IMR-90 (cell line): Measurements from ENCODE around the gene LIMCH1. TPM values are rescaled to one million over a fixed set of nuclear protein-coding genes. Genes with fewer than 3 reads are reported as not detected.

Experiments
- ATAC-seq: fragments of 200-7000 bp; cut with Tn5 transposase; 2 replicates; pipeline ENCODE4 v1.9.1; 2020; ENCODE audit warnings: low read depth, mild to moderate bottlenecking, moderate library complexity
- BruUV-seq: library from RNA; stranded (reverse); fragments of 400-500 nt; replicated peaks from 2 replicates; lab custom pipeline; 2021; lab: Mats Ljungman, UMichigan
- CTCF ChIA-PET: fragments of 300-600 bp; formaldehyde crosslinking; extraction: SDS; loops from one replicate; lab custom pipeline; 2021; ENCODE audit warnings: antibody characterized with exemption; lab: Yijun Ruan, JAX
- POLR2A ChIA-PET: fragments of 300-600 bp; sonication (Branson Sonifier 250); formaldehyde crosslinking; loops from one replicate; lab custom pipeline; 2022; ENCODE audit warnings: antibody characterized with exemption; ENCODE audit not compliant: unreplicated experiment; lab: Charles Lee
- DNase-seq: peaks from one replicate; pipeline ENCODE4 v3.0.0; 2013
- H2AFZ ChIP-seq: replicated peaks from 2 replicates; pipeline ENCODE3; 2013; ENCODE audit warnings: low read length, mild to moderate bottlenecking; ENCODE audit not compliant: poor library complexity
- H2AK5ac ChIP-seq: 2 replicates; pipeline ENCODE4 v1.6.1; 2013; ENCODE audit warnings: low read depth, low read length, inconsistent platforms
- H2AK9ac ChIP-seq: replicated peaks from 2 replicates; pipeline ENCODE3; 2013; ENCODE audit warnings: mild to moderate bottlenecking, low read depth, low read length, moderate library complexity; ENCODE audit not compliant: poor library complexity
- H2BK120ac ChIP-seq: 2 replicates; pipeline ENCODE4 v1.6.1; 2013; ENCODE audit warnings: low read depth, low read length, inconsistent platforms
- H2BK15ac ChIP-seq: 3 replicates; pipeline ENCODE4 v1.6.1; 2013; ENCODE audit warnings: low read depth, low read length, inconsistent platforms
- H2BK20ac ChIP-seq: 2 replicates; pipeline ENCODE4 v1.6.1; 2013; ENCODE audit warnings: low read depth, mild to moderate bottlenecking, inconsistent platforms, low read length, moderate library complexity
- H2BK5ac ChIP-seq: 2 replicates; pipeline ENCODE4 v1.6.1; 2013; ENCODE audit warnings: mild to moderate bottlenecking, low read depth, low read length, inconsistent platforms; ENCODE audit not compliant: poor library complexity, severe bottlenecking
- H3K14ac ChIP-seq: replicated peaks from 2 replicates; pipeline ENCODE4 v1.6.1; 2013; ENCODE audit warnings: low read depth, low read length, inconsistent platforms
- H3K18ac ChIP-seq: 2 replicates; pipeline ENCODE4 v1.6.1; 2013; ENCODE audit warnings: low read depth, low read length, control low read depth
- H3K23ac ChIP-seq: 2 replicates; pipeline ENCODE4 v1.6.1; 2013; ENCODE audit warnings: low read depth, low read length, inconsistent platforms
- H3K27ac ChIP-seq: 2 replicates; pipeline ENCODE4 v1.5.1; 2013; ENCODE audit warnings: mild to moderate bottlenecking, control low read depth, low read length; ENCODE audit not compliant: insufficient read depth
- H3K27me3 ChIP-seq: 2 replicates; pipeline ENCODE4 v1.6.1; 2013; ENCODE audit warnings: low read length; ENCODE audit not compliant: control insufficient read depth, insufficient read depth
- H3K36me3 ChIP-seq: 2 replicates; pipeline ENCODE4 v1.6.1; 2013; ENCODE audit warnings: low read length, mixed read lengths; ENCODE audit not compliant: control insufficient read depth, insufficient read depth
- H3K4ac ChIP-seq: 2 replicates; pipeline ENCODE4 v1.6.1; 2013; ENCODE audit warnings: low read depth, low read length, inconsistent platforms
- H3K4me1 ChIP-seq: 2 replicates; pipeline ENCODE4 v1.6.1; 2013; ENCODE audit warnings: low read length, mixed read lengths; ENCODE audit not compliant: control insufficient read depth, insufficient read depth
- H3K4me2 ChIP-seq: 2 replicates; pipeline ENCODE4 v1.6.1; 2013; ENCODE audit warnings: low read depth, mild to moderate bottlenecking, control low read depth, low read length, moderate library complexity
- H3K4me3 ChIP-seq: 2 replicates; pipeline ENCODE4 v1.5.1; 2013; ENCODE audit warnings: low read depth, mild to moderate bottlenecking, control low read depth, low read length, moderate library complexity; ENCODE audit not compliant: insufficient read depth
- H3K56ac ChIP-seq: 2 replicates; pipeline ENCODE4 v1.6.1; 2013; ENCODE audit warnings: low read length, inconsistent platforms; ENCODE audit not compliant: insufficient read depth; ENCODE audit errors: extremely low read depth
- H3K79me1 ChIP-seq, 2 experiments: 2 replicates each; pipeline ENCODE4 v1.6.1; 2013; ENCODE audit warnings: low read length in 2 of 2, inconsistent platforms in 1 of 2, low read depth in 1 of 2
- H3K9ac ChIP-seq: 2 replicates; pipeline ENCODE4 v1.6.1; 2013; ENCODE audit warnings: low read depth, low read length, control low read depth
- H3K9me1 ChIP-seq: 2 replicates; pipeline ENCODE4 v1.6.1; 2013; ENCODE audit warnings: low read length, inconsistent platforms; ENCODE audit not compliant: insufficient read depth
- H3K9me3 ChIP-seq: 2 replicates; pipeline ENCODE4 v1.6.1; 2013; ENCODE audit warnings: low read length; ENCODE audit not compliant: control insufficient read depth, insufficient read depth
- H4K20me1 ChIP-seq: 2 replicates; pipeline ENCODE4 v1.6.1; 2013; ENCODE audit warnings: low read length, inconsistent platforms; ENCODE audit not compliant: insufficient read depth
- H4K5ac ChIP-seq: 2 replicates; pipeline ENCODE4 v1.6.1; 2013; ENCODE audit warnings: mild to moderate bottlenecking, low read depth, low read length, control low read depth
- H4K8ac ChIP-seq, 2 experiments: 2 replicates each; pipeline ENCODE4 v1.6.1; 2013; ENCODE audit warnings: low read depth in 2 of 2, low read length in 2 of 2, control low read depth in 1 of 2, inconsistent platforms in 1 of 2
- H4K91ac ChIP-seq: 2 replicates; pipeline ENCODE4 v1.6.1; 2013; ENCODE audit warnings: low read depth, low read length, inconsistent platforms; ENCODE audit not compliant: insufficient read depth
- BHLHE40 ChIP-seq: fragments of 150-350 bp; IDR thresholded peaks from 2 replicates; pipeline ENCODE4 v1.6.1; 2016; ENCODE audit warnings: mild to moderate bottlenecking, low read depth, low read length
- CEBPB ChIP-seq: IDR thresholded peaks from 2 replicates; pipeline ENCODE4 v1.6.1; 2012; ENCODE audit warnings: low read depth, low read length, improper control_type of control experiment
- CHD1 ChIP-seq: IDR thresholded peaks from 2 replicates; pipeline ENCODE4 v1.6.1; 2012; ENCODE audit warnings: low read depth, low read length, improper control_type of control experiment
- FOS ChIP-seq: fragments of 150-350 bp; IDR thresholded peaks from 2 replicates; pipeline ENCODE4 v1.6.1; 2016; ENCODE audit warnings: low read depth, low read length
- MAFK ChIP-seq: IDR thresholded peaks from 2 replicates; pipeline ENCODE4 v1.6.1; 2012; ENCODE audit warnings: low read depth, low read length, improper control_type of control experiment
- MAZ ChIP-seq: IDR thresholded peaks from 2 replicates; pipeline ENCODE4 v1.6.1; 2012; ENCODE audit warnings: low read depth, mild to moderate bottlenecking, low read length, improper control_type of control experiment, moderate library complexity, borderline replicate concordance
- MXI1 ChIP-seq: IDR thresholded peaks from 2 replicates; pipeline ENCODE4 v1.6.1; 2012; ENCODE audit warnings: low read depth, mild to moderate bottlenecking, low read length, moderate library complexity, borderline replicate concordance
- NFE2L2 ChIP-seq: fragments of 150-350 bp; IDR thresholded peaks from 2 replicates; pipeline ENCODE4 v1.6.1; 2016; ENCODE audit warnings: low read depth, mild to moderate bottlenecking, low read length
- POLR2A ChIP-seq: IDR thresholded peaks from 2 replicates; pipeline ENCODE4 v1.6.1; 2012; ENCODE audit warnings: mild to moderate bottlenecking, low read depth, low read length
- RAD21 ChIP-seq: IDR thresholded peaks from 2 replicates; pipeline ENCODE4 v1.6.1; 2012; ENCODE audit warnings: low read length, improper control_type of control experiment
- RCOR1 ChIP-seq: IDR thresholded peaks from 2 replicates; pipeline ENCODE4 v1.6.1; 2012; ENCODE audit warnings: mild to moderate bottlenecking, low read length, improper control_type of control experiment; ENCODE audit not compliant: insufficient replicate concordance
- RFX5 ChIP-seq: IDR thresholded peaks from 2 replicates; pipeline ENCODE4 v1.8.0; 2012; ENCODE audit warnings: low read depth, mild to moderate bottlenecking, low read length, moderate library complexity
- SMC3 ChIP-seq: fragments of 150-350 bp; IDR thresholded peaks from 2 replicates; pipeline ENCODE4 v1.6.1; 2016; ENCODE audit warnings: low read depth, mild to moderate bottlenecking, antibody characterized with exemption, low read length, moderate library complexity
- WGBS, 2 experiments: methylation state at CpG; one replicate each; pipeline versions ENCODE4 v1.1.5 to v1.1.7; 2013; ENCODE audit warnings: missing lambda C conversion rate in 2 of 2; ENCODE audit not compliant: insufficient read length in 1 of 2; ENCODE audit errors: extremely low coverage in 2 of 2; 5-methylcytosine and 5-hydroxymethylcytosine counted together
- dilution Hi-C: fragments of 300-500 bp; cut with HindIII; formaldehyde crosslinking; loops from one replicate; pipeline ENCODE4 v1.14.3; 2018; ENCODE audit warnings: low sequenced_read_pairs; ENCODE audit not compliant: unreplicated experiment
- in situ Hi-C: fragments of 300-500 bp; cut with MboI; formaldehyde crosslinking; loops from 3 replicates; pipeline ENCODE4 v1.14.3; 2019; ENCODE audit warnings: low sequenced_read_pairs, inconsistent platforms, mixed read lengths
- intact Hi-C: fragments of 100-400 bp; cut with micrococcal nuclease; formaldehyde crosslinking; loops from 2 replicates; pipeline ENCODE4 v1.10.0; 2022
- polyA plus RNA-seq, 3 experiments: library from polyadenylated mRNA; depleted of rRNA; stranded (reverse); fragments of >200 nt; gene quantifications; 2 replicates each; pipeline ENCODE4 v1.2.3, GENCODE V29; 2012; ENCODE audit warnings: low replicate concordance in 1 of 3
- total RNA-seq: library from RNA; depleted of rRNA; stranded (reverse); fragments of >200 nt; gene quantifications from 2 replicates; pipeline ENCODE4 v1.2.3, GENCODE V29; 2012
- TF ChIP-seq, protein P1 (sequence below): fragments of 150-350 bp; IDR thresholded peaks from 2 replicates; pipeline ENCODE4 v1.6.1; 2016; ENCODE audit warnings: low read depth, mild to moderate bottlenecking, low read length, moderate library complexity, borderline replicate concordance
- TF ChIP-seq, protein P2 (sequence below): fragments of 150-350 bp; IDR thresholded peaks from 2 replicates; pipeline ENCODE4 v1.6.1; 2017; ENCODE audit warnings: mild to moderate bottlenecking, antibody characterized with exemption, low read length, low read depth
- TF ChIP-seq, protein P3 (sequence below): conservative IDR thresholded peaks from 2 replicates; pipeline ENCODE4 v1.5.1; 2012; ENCODE audit warnings: mild to moderate bottlenecking, low read depth, low read length, improper control_type of control experiment

LIMCH1 gene
- total and polyA plus RNA-seq, 2 of the 4 experiments (the other 2 are of a cell fraction), result 0.89 to 2.9 TPM

DNA sequence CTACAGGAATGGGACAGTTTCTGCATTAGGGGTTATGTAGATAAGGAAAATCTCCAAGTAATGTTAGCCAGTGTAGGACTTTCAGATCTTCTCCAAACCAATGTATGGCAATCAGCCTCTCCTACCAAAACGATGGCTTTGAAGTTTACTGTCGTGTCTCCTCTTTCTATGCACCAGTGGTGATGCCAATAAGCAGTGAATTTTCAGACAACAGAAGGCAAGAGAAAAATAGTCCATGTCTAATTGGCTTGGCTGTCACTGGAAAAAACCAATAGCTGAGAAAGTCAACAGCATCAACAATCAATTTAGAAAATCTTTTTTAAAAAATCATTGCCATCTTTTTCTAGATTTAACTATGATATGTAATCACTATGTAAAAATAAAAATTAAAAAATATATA is 35.0 kb downstream of the LIMCH1 start:
- no peak overlapping the region for H4K8ac ChIP-seq
- intact Hi-C loops (no loop called here), in situ Hi-C loops (no loop called here), dilution Hi-C loops (no loop called here)
- H3K56ac ChIP-seq, result no peak overlapping the region
- ATAC-seq (no peak), DNase-seq (no peak)
- no peak overlapping the region for H2AK9ac ChIP-seq
- H3K14ac ChIP-seq, result no peak overlapping the region
- ChIA-PET CTCF (no interaction called here), POLR2A (no interaction called here)
- H2BK20ac ChIP-seq, result no peak overlapping the region
- no peaks in the 10 kb centered on the region for H3K79me1 ChIP-seq
- no TSS peak for BruUV-seq
- no peak overlapping the region for H3K27ac ChIP-seq
- H2AK5ac ChIP-seq, result no peak overlapping the region
- no peaks in the 10 kb centered on the region for H3K9me3 ChIP-seq
- H3K18ac ChIP-seq, result no peak overlapping the region
- H3K27me3 ChIP-seq, result no peaks in the 10 kb centered on the region; the same call in 1 of the 2 replicates
- no peak overlapping the region for H4K5ac ChIP-seq
- no peaks in the 10 kb centered on the region for H4K20me1 ChIP-seq
- H2BK120ac ChIP-seq, result no peak overlapping the region
- H3K4me2 ChIP-seq, result no peak overlapping the region
- no peak overlapping the region for H3K4me3 ChIP-seq
- H4K91ac ChIP-seq, result no peak overlapping the region
- H3K36me3 ChIP-seq, result no peaks in the 10 kb centered on the region
- no peak overlapping the region for H3K9ac ChIP-seq
- no peak overlapping the region for H2BK5ac ChIP-seq
- H3K23ac ChIP-seq, result no peak overlapping the region
- H3K4ac ChIP-seq, result no peak overlapping the region
- H3K4me1 ChIP-seq, result no peaks in the 10 kb centered on the region
- WGBS, 2 experiments, result no CpG with 5 or more reads among the region's 2 CpGs
- no peak overlapping the region for H2BK15ac ChIP-seq
- H3K9me1 ChIP-seq, result no peaks in the 10 kb centered on the region
- TF ChIP-seq POLR2A (no peak), RCOR1 (no peak), NFE2L2 (no peak), SMC3 (no peak), CEBPB (no peak), RFX5 (no peak), RAD21 (no peak), BHLHE40 (no peak), MXI1 (no peak), MAFK (no peak), CHD1 (no peak), MAZ (no peak), FOS (no peak)
- TF ChIP-seq, protein P1, sequence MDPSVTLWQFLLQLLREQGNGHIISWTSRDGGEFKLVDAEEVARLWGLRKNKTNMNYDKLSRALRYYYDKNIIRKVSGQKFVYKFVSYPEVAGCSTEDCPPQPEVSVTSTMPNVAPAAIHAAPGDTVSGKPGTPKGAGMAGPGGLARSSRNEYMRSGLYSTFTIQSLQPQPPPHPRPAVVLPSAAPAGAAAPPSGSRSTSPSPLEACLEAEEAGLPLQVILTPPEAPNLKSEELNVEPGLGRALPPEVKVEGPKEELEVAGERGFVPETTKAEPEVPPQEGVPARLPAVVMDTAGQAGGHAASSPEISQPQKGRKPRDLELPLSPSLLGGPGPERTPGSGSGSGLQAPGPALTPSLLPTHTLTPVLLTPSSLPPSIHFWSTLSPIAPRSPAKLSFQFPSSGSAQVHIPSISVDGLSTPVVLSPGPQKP, result no peak
- TF ChIP-seq, protein P2, sequence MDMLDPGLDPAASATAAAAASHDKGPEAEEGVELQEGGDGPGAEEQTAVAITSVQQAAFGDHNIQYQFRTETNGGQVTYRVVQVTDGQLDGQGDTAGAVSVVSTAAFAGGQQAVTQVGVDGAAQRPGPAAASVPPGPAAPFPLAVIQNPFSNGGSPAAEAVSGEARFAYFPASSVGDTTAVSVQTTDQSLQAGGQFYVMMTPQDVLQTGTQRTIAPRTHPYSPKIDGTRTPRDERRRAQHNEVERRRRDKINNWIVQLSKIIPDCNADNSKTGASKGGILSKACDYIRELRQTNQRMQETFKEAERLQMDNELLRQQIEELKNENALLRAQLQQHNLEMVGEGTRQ, result no peak
- TF ChIP-seq, protein P3, sequence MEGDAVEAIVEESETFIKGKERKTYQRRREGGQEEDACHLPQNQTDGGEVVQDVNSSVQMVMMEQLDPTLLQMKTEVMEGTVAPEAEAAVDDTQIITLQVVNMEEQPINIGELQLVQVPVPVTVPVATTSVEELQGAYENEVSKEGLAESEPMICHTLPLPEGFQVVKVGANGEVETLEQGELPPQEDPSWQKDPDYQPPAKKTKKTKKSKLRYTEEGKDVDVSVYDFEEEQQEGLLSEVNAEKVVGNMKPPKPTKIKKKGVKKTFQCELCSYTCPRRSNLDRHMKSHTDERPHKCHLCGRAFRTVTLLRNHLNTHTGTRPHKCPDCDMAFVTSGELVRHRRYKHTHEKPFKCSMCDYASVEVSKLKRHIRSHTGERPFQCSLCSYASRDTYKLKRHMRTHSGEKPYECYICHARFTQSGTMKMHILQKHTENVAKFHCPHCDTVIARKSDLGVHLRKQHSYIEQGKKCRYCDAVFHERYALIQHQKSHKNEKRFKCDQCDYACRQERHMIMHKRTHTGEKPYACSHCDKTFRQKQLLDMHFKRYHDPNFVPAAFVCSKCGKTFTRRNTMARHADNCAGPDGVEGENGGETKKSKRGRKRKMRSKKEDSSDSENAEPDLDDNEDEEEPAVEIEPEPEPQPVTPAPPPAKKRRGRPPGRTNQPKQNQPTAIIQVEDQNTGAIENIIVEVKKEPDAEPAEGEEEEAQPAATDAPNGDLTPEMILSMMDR, result no peak
- H2AFZ ChIP-seq, result no peak overlapping the region
